HEK293T (cell line): ENCODE results near the gene GOLGA1.

Source experiments
- LEF1 ChIP-seq: fragments of 450-650 bp; IDR thresholded peaks from 2 replicates; pipeline ENCODE4 v1.6.1; 2017; ENCODE audit warnings: mild to moderate bottlenecking, borderline replicate concordance
- SUZ12 ChIP-seq: fragments of 450-650 bp; IDR thresholded peaks from 2 replicates; pipeline ENCODE4 v1.6.1; 2016; ENCODE audit warnings: mild to moderate bottlenecking

DNA sequence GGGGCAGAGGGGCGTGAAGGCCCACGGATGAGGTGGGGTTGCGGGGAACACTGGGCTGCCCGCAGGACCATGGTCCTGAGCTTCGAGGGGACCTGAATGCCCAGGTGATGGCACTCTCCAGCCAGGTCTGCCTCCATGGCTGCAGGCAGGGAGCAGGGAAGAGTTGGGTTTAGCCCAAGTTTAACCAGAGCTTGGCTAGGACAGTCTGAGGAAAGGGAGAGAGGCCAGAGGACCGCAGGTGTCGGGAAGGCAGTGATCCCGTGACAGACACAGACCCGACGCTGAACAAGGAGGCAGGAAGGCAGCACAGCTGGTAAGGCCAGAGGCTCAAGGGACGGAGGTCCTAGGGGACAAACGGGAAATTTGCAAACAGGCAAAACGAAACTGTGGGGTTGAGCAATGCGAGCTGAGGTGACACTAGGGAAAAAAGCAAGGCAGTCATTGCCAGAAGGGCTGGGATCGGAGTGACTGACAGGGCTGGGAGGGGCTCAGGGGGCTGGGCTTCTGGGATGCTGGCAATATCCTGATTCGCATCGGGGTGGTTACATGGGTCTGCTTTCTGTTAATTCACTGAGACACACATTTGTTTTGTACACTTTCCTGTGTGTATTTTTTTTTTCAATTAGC is 53.9 kb downstream of the GOLGA1 start:
- TF ChIP-seq LEF1 (no peak), SUZ12 (no peak)
